GM12874 (cell line): ENCODE results near the gene PLAC8L1.

Experiments
- TF ChIP-seq, protein P1 (sequence below): IDR thresholded peaks from 2 replicates; pipeline ENCODE4 v1.5.1; 2011; ENCODE audit warnings: low read depth, mild to moderate bottlenecking, control low read depth, low read length, moderate library complexity; ENCODE audit not compliant: insufficient read depth

The PLAC8L1 gene

DNA sequence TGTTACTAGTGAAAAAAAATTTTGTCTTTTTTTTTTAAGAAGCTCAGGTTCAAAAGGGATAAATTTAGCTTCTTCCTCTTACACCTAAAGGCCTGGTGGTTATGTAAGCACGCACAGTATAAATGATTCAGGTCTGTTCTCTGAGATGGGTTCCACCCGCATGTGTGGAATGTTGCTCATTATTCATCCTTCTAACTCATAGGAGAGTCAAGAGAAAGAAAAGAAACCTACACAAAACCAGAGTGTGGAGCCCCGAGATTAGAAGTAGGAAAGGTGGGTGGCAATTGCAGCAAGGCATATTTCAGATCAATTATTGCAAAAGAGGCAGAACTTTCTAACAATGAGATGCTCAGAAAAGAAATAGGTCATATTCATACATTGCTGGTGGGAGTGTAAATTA lies 13.5 kb downstream of the PLAC8L1 start:
- TF ChIP-seq, protein P1, sequence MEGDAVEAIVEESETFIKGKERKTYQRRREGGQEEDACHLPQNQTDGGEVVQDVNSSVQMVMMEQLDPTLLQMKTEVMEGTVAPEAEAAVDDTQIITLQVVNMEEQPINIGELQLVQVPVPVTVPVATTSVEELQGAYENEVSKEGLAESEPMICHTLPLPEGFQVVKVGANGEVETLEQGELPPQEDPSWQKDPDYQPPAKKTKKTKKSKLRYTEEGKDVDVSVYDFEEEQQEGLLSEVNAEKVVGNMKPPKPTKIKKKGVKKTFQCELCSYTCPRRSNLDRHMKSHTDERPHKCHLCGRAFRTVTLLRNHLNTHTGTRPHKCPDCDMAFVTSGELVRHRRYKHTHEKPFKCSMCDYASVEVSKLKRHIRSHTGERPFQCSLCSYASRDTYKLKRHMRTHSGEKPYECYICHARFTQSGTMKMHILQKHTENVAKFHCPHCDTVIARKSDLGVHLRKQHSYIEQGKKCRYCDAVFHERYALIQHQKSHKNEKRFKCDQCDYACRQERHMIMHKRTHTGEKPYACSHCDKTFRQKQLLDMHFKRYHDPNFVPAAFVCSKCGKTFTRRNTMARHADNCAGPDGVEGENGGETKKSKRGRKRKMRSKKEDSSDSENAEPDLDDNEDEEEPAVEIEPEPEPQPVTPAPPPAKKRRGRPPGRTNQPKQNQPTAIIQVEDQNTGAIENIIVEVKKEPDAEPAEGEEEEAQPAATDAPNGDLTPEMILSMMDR = no peak

DNA sequence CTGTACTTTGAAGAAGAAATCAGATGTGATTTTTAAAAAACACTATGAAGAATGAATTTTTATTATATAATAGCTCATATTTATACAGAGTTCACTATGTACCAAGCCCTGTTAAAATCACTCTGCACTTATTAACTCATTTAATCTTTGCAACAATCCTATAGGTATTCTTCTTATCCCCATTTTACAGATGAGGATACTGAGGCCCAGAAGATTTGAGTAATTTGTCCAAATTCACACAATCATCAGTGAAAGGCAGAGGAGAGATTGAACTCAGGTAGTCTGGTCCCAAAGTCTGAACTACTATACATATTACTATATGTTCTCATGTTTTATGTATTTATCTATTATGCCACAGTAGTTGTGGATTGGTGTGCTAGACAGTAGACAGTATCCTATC lies 16.1 kb downstream of the PLAC8L1 start:
- TF ChIP-seq, protein P1 = no peak

DNA sequence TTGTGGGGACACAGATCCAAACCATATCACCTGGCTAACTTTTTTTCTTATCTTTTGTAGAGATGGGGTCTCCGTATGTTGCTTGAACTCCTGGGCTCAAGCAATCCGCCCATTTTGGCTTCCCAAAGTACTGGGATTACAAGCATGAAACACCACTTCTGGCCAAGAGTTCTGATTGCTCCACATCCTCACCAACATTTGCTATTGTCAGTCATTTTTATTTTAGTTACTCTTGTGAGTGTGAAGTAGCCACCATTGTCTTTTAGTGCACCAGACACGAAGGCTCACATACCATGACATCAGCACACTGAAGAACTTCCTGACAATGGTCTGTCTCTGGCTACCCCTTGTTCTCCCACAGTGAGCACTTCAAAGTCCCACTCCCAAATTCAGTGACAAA lies 17.3 kb downstream of the PLAC8L1 start:
- TF ChIP-seq, protein P1 = no peak

DNA sequence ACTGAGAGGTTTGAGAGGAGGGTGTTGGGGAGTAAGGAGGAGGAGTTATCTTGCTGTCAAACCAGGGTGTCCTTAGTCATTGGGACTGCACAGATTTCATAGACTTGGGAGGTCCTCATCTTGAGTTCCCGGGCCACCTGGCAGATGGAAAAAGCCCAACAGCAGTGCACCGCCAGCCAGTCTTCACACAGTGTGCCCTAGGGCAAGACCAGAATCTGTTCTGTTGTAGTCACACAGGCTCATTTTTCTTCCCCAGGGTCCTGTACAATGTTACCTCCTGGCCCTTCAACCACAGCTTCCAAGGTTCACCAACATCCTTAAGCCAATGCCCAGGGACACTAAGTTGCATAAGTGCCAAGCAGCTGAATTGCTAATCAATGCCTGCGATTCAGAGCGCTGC lies 21.0 kb downstream of the PLAC8L1 start:
- TF ChIP-seq, protein P1 = no peak

DNA sequence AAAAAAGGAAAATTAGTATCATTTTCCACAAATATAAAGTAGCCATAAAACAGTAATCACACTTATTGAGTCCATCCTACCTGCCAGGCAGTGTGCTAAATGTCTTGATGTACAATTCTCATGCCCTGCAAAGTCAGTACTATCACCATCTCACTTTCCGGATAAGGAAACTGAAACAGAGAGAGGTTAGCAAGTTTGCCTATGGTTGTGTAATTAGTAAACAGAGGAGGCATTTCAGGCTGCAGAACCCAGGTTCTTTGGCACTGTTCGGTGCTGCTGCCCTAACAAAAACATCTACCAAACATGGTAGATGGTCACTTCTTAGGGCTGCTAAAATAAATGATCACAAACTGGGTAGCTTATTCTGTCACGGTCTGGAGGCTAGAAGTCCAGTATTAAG lies 22.6 kb downstream of the PLAC8L1 start:
- TF ChIP-seq, protein P1 = no peak

DNA sequence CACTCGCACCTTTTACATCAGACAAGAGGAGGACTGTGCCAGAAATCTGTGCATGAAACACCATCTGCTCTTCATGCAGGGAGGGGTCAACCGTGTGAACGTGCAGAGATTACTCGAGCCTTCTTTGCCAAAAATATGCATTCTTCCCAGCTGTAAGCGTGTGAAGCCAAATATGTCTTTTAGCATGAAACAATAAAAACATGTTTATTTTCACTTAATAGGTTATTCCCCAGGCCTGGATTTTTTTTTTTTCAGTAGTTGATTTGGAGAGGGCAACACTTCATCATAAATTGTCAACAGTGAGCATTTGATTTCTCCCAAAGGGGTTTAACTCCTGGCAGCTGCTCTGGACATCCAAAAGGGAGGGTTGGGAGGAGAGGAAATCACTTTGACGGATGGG lies 23.8 kb downstream of the PLAC8L1 start:
- TF ChIP-seq, protein P1 = no peak

DNA sequence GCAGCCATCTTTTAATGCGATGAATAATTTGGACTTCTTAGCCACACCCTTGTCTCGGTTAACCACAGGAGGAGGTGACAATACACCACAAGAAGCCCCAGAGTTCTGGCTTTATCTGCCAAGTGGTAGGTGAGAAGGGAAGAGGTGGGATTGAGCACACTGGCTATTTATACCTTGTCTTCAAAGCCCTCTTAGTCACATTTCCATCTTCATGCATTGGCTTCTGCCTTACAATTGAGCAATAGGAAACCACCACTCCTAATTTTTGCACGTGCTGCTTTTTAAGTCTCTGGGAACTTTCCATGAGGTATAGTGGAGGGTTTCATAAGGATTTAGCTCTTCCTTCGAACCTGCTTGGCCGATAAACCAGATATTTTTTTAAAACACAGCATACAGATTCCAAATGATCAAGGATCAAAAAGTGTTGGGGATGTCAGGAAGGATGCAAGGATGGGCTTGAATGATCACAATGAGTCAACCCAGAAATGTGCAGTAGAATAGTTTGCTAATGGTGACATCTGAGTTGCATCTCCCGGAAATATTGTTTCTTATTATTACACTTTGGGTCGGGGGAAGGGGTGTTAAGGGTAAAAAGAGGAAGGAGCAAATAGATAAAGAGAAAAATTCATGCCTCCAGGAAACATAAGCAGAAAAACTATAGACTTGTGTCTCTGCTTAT lies 25.5 kb downstream of the PLAC8L1 start:
- TF ChIP-seq, protein P1 = no peak
